Activated CD4-positive, alpha-beta T cell treated with anti-CD3 and anti-CD28 coated beads for 48 hours (primary cell): ENCODE data around the gene ANKRA2.
"Not testable (repeated sequence)": the region's sequence is repeated elsewhere in the genome, so short reads cannot be mapped to it uniquely, and the experiment has no call there.

ENCODE experiments used
- DNase-seq: peaks from one replicate; pipeline ENCODE4 v3.0.0-alpha.2; 2020

ANKRA2 gene

GRCh38 chr5:73545403-73545779, 20.0 kb downstream of the ANKRA2 start:
- DNase-seq = no peak

GRCh38 chr5:73544429-73545402, 20.7 kb downstream of the ANKRA2 start:
- no peak for DNase-seq

GRCh38 chr5:73542020-73542419, 23.4 kb downstream of the ANKRA2 start:
- DNase-seq = no peak

- DNase-seq = no peak
Measured at GRCh38 chr5:73540192-73540591, 25.2 kb downstream of the ANKRA2 start.

GRCh38 chr5:73539730-73540129, 25.7 kb downstream of the ANKRA2 start:
- DNase-seq = no peak

GRCh38 chr5:73534971-73535370, 30.5 kb downstream of the ANKRA2 start:
- DNase-seq = no peak

- no peak for DNase-seq
Measured at GRCh38 chr5:73534011-73534644, 31.3 kb downstream of the ANKRA2 start.

- no peak for DNase-seq
Measured at GRCh38 chr5:73532195-73532594, 33.2 kb downstream of the ANKRA2 start.

GRCh38 chr5:73531356-73531755, 34.1 kb downstream of the ANKRA2 start:
- DNase-seq = no peak

- no peak for DNase-seq
Measured at GRCh38 chr5:73529081-73529480, 36.4 kb downstream of the ANKRA2 start.

GRCh38 chr5:73528248-73528647, 37.2 kb downstream of the ANKRA2 start:
- no peak for DNase-seq

- DNase-seq = no peak
Measured at GRCh38 chr5:73525606-73526203, 39.7 kb downstream of the ANKRA2 start.

- no peak for DNase-seq
Measured at GRCh38 chr5:73523861-73524260, 41.6 kb downstream of the ANKRA2 start.

- DNase-seq = no peak
Measured at GRCh38 chr5:73522989-73523388, 42.5 kb downstream of the ANKRA2 start.

GRCh38 chr5:73519531-73520283, 45.7 kb downstream of the ANKRA2 start:
- peak; percentile 79 for DNase-seq

- DNase-seq = no peak
Measured at GRCh38 chr5:73515232-73515631, 50.2 kb downstream of the ANKRA2 start.

- no peak for DNase-seq
Measured at GRCh38 chr5:73514418-73514817, 51.0 kb downstream of the ANKRA2 start.

- no peak for DNase-seq
Measured at GRCh38 chr5:73513996-73514395, 51.4 kb downstream of the ANKRA2 start.

GRCh38 chr5:73508521-73508920, 56.9 kb downstream of the ANKRA2 start:
- not testable (repeated sequence) for DNase-seq

GRCh38 chr5:73507062-73507461, 58.4 kb downstream of the ANKRA2 start:
- no peak for DNase-seq

GRCh38 chr5:73506459-73506955, 58.9 kb downstream of the ANKRA2 start:
- DNase-seq = no peak
